Smooth muscle cell (in vitro differentiated cells): ENCODE results near the gene SCML2. TPM values are rescaled to one million over a fixed set of nuclear protein-coding genes. Genes with fewer than 3 reads are reported as not detected.

Experiments used
- DNase-seq: peaks from one replicate; lab custom pipeline; 2025; ENCODE audit not compliant: unreplicated experiment; lab: John Stamatoyannopoulos, UW
- H2AFZ ChIP-seq: fragments of 200-600 bp; sonication (generic); 2 replicates; pipeline ENCODE4 v1.6.0; 2016; ENCODE audit warnings: antibody characterized with exemption, low read depth, mild to moderate bottlenecking
- H3F3A ChIP-seq: fragments of 200-600 bp; sonication (generic); 2 replicates; pipeline ENCODE4 v1.6.0; 2017; ENCODE audit warnings: antibody characterized with exemption, low read depth
- H3K27ac ChIP-seq: fragments of 200-600 bp; sonication (generic); 2 replicates; pipeline ENCODE4 v1.5.1; 2016; ENCODE audit warnings: low read depth, mild to moderate bottlenecking
- H3K27me3 ChIP-seq: fragments of 200-600 bp; sonication (generic); 2 replicates; pipeline ENCODE4 v1.6.1; 2016; ENCODE audit warnings: low read depth, mild to moderate bottlenecking
- H3K36me3 ChIP-seq: fragments of 200-600 bp; sonication (generic); 2 replicates; pipeline ENCODE4 v1.5.1; 2016; ENCODE audit warnings: low read depth
- H3K4me1 ChIP-seq: fragments of 200-600 bp; sonication (generic); 2 replicates; pipeline ENCODE4 v1.5.1; 2016; ENCODE audit warnings: low read depth
- H3K4me2 ChIP-seq: fragments of 200-600 bp; sonication (generic); 2 replicates; pipeline ENCODE4 v1.6.0; 2016; ENCODE audit warnings: mild to moderate bottlenecking
- H3K4me3 ChIP-seq: fragments of 200-600 bp; sonication (generic); 2 replicates; pipeline ENCODE4 v1.5.1; 2016; ENCODE audit warnings: mild to moderate bottlenecking
- H3K79me2 ChIP-seq: fragments of 200-600 bp; sonication (generic); 2 replicates; pipeline ENCODE4 v1.6.0; 2016; ENCODE audit warnings: low read depth, mild to moderate bottlenecking
- H3K9ac ChIP-seq: fragments of 200-600 bp; sonication (generic); 2 replicates; pipeline ENCODE4 v1.6.0; 2016; ENCODE audit warnings: low read depth
- H3K9me3 ChIP-seq: fragments of 200-600 bp; sonication (generic); replicated peaks from 2 replicates; pipeline ENCODE4 v1.5.1; 2016; ENCODE audit warnings: low read depth
- H4K20me1 ChIP-seq: fragments of 200-600 bp; sonication (generic); 2 replicates; pipeline ENCODE4 v1.6.0; 2016; ENCODE audit warnings: low read depth
- WGBS: methylation state at CpG from one replicate; pipeline ENCODE4 v1.1.7; 2016; ENCODE audit warnings: low lambda C conversion rate; 5-methylcytosine and 5-hydroxymethylcytosine counted together
- polyA plus RNA-seq: library from polyadenylated mRNA; unstranded; fragments of >200 nt; fragmentation: Nextera tagmentation; extraction: Ambion mirVana; gene quantifications from 2 replicates; pipeline ENCODE4 v1.2.1, GENCODE V29; 2016
- total RNA-seq: library from RNA; depleted of rRNA; stranded (reverse); fragments of >200 nt; gene quantifications from 2 replicates; pipeline ENCODE4 v1.2.3, GENCODE V29; 2014
- TF ChIP-seq, protein P1 (sequence below): fragments of 200-600 bp; sonication (generic); IDR thresholded peaks from 2 replicates; pipeline ENCODE4 v1.5.1; 2017; ENCODE audit warnings: borderline replicate concordance, mild to moderate bottlenecking, antibody characterized with exemption; ENCODE audit not compliant: insufficient read depth, poor library complexity, severe bottlenecking

SCML2 gene
- total and polyA plus RNA-seq, 2 experiments from 2014 or later: 1.5 to 1.8 TPM

DNA sequence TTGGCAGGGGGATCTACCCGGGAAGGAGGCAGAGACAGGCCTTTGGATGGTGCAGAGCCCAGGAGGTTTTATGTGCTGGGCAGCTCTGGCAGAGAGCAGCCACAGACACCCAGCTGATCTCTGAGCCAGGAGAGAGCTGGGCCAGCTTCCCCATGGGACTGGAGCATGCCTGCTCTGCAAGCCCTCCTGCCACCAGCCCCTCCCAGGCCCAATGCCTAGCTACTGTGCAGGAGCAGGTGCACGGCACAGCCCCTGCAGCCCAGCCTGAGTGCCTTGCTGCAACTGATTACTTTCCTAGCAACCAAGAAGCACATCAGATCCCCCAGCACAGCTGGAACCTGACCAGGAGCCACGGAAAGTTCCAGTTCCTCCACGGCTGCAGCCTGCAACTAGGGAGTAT is 76.0 kb downstream of the SCML2 start:
- Histone ChIP-seq H3K4me3 (no peak overlapping the region), H3K9ac (no peak overlapping the region), H3K36me3 (no peaks in the 10 kb centered on the region), H3F3A (no peaks in the 10 kb centered on the region), H3K79me2 (no peaks in the 10 kb centered on the region), H3K9me3 (no peaks in the 10 kb centered on the region), H2AFZ (no peak overlapping the region), H4K20me1 (no peaks in the 10 kb centered on the region), H3K4me1 (no peaks in the 10 kb centered on the region), H3K27ac (no peak overlapping the region), H3K27me3 (no peaks in the 10 kb centered on the region), H3K4me2 (no peak overlapping the region)
- no peak for DNase-seq
- WGBS: 88% methylated on average over 4 of the region's 4 CpGs
- TF ChIP-seq, protein P1, sequence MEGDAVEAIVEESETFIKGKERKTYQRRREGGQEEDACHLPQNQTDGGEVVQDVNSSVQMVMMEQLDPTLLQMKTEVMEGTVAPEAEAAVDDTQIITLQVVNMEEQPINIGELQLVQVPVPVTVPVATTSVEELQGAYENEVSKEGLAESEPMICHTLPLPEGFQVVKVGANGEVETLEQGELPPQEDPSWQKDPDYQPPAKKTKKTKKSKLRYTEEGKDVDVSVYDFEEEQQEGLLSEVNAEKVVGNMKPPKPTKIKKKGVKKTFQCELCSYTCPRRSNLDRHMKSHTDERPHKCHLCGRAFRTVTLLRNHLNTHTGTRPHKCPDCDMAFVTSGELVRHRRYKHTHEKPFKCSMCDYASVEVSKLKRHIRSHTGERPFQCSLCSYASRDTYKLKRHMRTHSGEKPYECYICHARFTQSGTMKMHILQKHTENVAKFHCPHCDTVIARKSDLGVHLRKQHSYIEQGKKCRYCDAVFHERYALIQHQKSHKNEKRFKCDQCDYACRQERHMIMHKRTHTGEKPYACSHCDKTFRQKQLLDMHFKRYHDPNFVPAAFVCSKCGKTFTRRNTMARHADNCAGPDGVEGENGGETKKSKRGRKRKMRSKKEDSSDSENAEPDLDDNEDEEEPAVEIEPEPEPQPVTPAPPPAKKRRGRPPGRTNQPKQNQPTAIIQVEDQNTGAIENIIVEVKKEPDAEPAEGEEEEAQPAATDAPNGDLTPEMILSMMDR: no peak

DNA sequence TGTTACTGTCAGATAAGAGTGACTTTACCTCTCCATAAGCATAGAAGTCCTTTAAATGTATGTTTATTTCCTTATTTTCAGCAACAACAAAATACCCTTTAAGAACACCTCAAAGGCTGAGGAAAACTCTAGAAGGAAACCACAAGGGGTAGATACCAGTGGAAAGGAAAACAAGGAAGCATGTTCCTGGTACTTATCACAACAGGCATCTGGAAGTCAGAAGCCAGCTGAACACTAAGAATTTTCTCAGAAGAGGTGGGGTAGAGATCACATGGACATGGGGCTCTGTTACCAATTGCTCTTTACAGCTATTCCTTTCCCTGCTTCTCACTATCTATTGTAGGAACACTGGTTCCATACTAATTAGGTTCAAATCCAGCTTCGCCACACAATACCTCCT is 82.3 kb downstream of the SCML2 start:
- Histone ChIP-seq H3F3A (no peaks in the 10 kb centered on the region), H3K4me2 (no peak overlapping the region), H2AFZ (no peak overlapping the region), H3K9me3 (no peaks in the 10 kb centered on the region), H3K27ac (no peak overlapping the region), H3K27me3 (no peaks in the 10 kb centered on the region), H3K9ac (no peak overlapping the region), H3K4me1 (no peaks in the 10 kb centered on the region), H3K36me3 (no peaks in the 10 kb centered on the region), H3K79me2 (no peaks in the 10 kb centered on the region), H4K20me1 (no peaks in the 10 kb centered on the region), H3K4me3 (no peak overlapping the region)
- DNase-seq: no peak
- TF ChIP-seq, protein P1: no peak
- 81% methylated on average over 1 of the region's 1 CpG for WGBS

DNA sequence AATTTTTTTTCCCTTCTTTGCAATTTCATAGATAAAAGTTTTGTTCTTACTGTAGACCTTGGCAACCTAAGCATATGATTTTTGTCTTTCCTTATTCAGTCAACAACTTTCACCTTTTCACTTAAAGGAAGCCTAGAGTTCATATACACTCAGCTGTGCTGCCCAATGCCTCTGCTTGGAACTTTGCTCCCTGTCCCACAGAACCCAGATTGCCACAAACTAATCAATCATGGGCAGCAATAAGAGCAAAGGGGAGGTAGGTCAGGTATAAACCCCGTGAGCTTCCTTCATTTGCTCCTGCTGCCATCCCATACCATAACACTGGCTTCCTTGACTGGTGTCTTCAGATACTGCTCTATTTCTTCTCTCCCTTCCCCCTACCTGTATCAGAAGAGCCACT is 82.8 kb downstream of the SCML2 start:
- 38% methylated on average over 1 of the region's 1 CpG for WGBS

DNA sequence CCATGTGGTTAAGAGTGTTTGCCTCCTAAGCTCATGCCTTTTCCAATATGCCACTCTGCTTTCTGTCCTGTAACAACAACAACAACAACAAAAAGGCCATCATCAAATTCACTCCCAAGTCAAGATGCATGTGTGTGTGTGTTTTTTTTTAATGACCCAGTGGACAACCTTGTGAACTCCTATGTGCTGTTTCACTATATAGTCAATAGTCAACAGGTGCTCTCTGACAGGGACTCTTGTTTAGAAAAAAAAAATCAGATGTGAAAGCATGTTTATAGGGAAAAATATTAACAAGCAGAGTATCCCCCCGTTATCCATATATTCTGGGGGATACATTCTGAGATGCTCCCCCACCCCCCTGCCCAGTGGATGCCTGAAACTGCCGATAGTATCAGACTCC is 83.2 kb downstream of the SCML2 start:
- no peaks in the 10 kb centered on the region for H3K4me1 ChIP-seq
- TF ChIP-seq, protein P1: no peak
- no peaks in the 10 kb centered on the region for H3K79me2 ChIP-seq
- no peak overlapping the region for H3K27ac ChIP-seq
- 82% methylated on average over 2 of the region's 2 CpGs for WGBS
- H3K9me3 ChIP-seq: no peaks in the 10 kb centered on the region
- no peak overlapping the region for H2AFZ ChIP-seq
- H3K4me3 ChIP-seq: no peak overlapping the region
- no peaks in the 10 kb centered on the region for H3F3A ChIP-seq
- H3K9ac ChIP-seq: no peak overlapping the region
- H3K36me3 ChIP-seq: no peaks in the 10 kb centered on the region
- no peak overlapping the region for H3K4me2 ChIP-seq
- H3K27me3 ChIP-seq: no peaks in the 10 kb centered on the region
- no peaks in the 10 kb centered on the region for H4K20me1 ChIP-seq
- no peak for DNase-seq

More for the DNA sequence above, 82.8 kb downstream of the SCML2 start:
- Histone ChIP-seq H3F3A (no peaks in the 10 kb centered on the region), H4K20me1 (no peaks in the 10 kb centered on the region), H3K79me2 (no peaks in the 10 kb centered on the region), H3K4me1 (no peaks in the 10 kb centered on the region), H3K9ac (no peak overlapping the region), H3K27ac (no peak overlapping the region), H2AFZ (no peak overlapping the region), H3K9me3 (no peaks in the 10 kb centered on the region), H3K4me2 (no peak overlapping the region), H3K36me3 (no peaks in the 10 kb centered on the region), H3K4me3 (no peak overlapping the region), H3K27me3 (no peaks in the 10 kb centered on the region)
- TF ChIP-seq, protein P1: no peak
- DNase-seq: no peak
